GM20000 (cell line): ENCODE measurements around the gene KMT2D.
A peak's percentile ranks its signal among the peaks of the same experiment; 100 is the strongest.

Experiments used
- DNase-seq: peaks from one replicate; pipeline ENCODE4 v3.0.0; 2012; ENCODE audit warnings: low spot score
- TF ChIP-seq, protein P1 (sequence below): IDR thresholded peaks from 2 replicates; pipeline ENCODE4 v1.5.1; 2012; ENCODE audit warnings: mild to moderate bottlenecking, control low read depth; ENCODE audit errors: extremely low read depth, missing control alignments

Gene KMT2D

DNA sequence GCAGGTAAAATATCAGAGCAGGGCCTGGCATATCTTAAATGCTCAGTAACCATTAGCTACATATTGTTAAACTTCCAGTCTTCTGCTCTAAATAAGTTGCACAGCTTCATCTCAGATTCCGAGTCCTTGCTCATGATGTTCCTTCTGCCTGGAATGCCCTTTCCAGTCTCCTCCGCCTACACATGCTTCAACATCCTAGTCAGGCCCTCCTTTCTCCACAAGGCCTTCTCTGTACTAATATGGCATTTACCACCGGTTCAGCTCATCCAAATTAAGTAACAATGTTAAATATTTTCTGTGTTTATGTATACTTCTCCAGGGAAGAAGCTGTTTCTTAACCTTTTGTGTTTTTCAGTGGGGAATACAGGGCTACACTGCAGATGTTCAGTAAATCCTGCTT lies 25.5 kb upstream of the KMT2D start:
- TF ChIP-seq, protein P1, sequence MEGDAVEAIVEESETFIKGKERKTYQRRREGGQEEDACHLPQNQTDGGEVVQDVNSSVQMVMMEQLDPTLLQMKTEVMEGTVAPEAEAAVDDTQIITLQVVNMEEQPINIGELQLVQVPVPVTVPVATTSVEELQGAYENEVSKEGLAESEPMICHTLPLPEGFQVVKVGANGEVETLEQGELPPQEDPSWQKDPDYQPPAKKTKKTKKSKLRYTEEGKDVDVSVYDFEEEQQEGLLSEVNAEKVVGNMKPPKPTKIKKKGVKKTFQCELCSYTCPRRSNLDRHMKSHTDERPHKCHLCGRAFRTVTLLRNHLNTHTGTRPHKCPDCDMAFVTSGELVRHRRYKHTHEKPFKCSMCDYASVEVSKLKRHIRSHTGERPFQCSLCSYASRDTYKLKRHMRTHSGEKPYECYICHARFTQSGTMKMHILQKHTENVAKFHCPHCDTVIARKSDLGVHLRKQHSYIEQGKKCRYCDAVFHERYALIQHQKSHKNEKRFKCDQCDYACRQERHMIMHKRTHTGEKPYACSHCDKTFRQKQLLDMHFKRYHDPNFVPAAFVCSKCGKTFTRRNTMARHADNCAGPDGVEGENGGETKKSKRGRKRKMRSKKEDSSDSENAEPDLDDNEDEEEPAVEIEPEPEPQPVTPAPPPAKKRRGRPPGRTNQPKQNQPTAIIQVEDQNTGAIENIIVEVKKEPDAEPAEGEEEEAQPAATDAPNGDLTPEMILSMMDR, result no peak
- DNase-seq, result no peak

- TF ChIP-seq, protein P1, result no peak
- no peak for DNase-seq
Observed at GRCh38 chr12:49084438-49084837, 23.8 kb upstream of the KMT2D start.

DNA sequence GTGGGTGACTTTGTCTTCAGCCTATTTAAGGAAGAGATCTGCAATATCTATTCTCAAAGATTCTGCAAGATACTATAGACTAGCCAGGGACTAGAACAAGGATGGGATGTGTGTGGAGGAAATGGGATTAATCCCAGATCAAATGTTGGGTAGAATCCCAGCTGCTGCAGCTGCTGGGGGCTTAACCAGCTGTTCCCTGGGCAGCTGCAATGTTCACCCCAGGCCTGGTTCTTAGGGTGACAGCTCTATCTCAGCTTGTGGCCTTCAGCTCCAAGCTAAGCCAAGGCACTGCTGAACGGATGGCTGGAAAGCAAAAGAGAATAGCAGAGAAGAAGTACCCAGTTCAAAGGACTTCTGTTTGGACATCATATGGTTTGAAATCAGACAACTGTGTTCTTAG lies 19.2 kb upstream of the KMT2D start:
- TF ChIP-seq, protein P1, result no peak
- DNase-seq, result no peak

DNA sequence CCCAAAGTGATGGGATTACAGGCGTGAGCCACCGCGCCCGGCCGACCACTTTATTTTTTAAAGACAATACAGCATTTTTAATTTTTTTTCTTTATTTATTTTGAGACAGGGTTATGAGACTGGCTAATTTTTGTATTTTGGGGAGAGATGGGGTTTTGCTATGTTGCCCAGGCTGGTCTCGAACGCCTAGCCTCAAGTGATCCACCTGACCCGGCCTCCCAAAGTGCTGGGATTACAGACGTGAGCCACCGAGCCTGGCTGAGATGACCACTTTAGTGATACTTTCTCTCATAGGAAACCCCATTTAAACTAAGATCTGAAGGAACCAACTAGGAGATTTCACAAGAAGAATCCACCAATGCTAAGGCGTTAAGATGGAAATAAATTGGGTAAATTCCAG lies 10.4 kb upstream of the KMT2D start:
- DNase-seq, result no peak
- TF ChIP-seq, protein P1, result no peak

DNA sequence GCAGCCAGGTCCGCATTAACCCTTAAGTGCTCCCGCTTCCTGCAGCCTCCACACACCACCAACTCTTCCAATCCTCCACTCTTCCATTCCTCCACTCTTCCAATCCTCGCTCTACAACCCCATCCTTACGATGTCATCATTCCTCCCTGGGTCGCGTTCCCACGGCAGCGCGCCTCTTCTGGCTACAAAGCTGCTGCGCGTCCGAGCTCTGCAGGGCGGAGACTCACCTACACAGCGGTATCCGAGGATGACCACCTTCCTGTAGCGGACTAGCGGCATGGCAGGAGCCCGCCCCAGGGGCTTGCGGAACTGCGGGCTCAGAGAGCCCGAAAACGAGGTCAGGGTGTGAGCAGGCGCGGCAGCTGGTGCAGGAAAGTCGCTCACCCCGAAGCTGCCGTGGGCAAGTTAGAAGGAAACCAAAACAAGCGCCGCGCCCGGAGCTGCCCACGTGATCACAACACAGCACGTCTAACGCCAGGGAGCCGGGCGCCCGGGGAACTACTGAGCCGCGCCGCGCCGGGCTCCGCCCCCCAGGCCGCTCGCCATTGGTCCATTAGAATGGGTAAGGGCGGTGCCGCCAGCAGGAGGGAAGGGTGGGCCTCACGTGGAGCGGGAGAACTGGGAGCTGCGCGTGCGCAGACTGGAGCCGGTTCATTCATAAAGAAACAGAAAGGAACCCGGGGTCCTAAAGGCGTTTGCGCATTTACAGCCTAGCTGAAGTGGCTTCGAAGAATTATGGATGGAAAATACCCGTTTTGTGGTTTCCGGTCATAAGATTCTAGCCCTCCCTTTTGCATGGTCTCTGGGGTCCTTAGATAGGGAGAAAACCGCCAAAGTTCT lies 9.1 kb upstream of the KMT2D start, which contains the start of gene RHEBL1:
RHEBL1 (minus strand) TSS at position 473 of the 840 bp plus-strand sequence; CDS start at position 279, 194 bp downstream.
- TF ChIP-seq, protein P1, result peak; percentile 38
- peak; percentile 96 for DNase-seq

GRCh38 chr12:49068879-49069506 lies 8.4 kb upstream of the KMT2D start:
- TF ChIP-seq, protein P1, result no peak
- no peak for DNase-seq

DNA sequence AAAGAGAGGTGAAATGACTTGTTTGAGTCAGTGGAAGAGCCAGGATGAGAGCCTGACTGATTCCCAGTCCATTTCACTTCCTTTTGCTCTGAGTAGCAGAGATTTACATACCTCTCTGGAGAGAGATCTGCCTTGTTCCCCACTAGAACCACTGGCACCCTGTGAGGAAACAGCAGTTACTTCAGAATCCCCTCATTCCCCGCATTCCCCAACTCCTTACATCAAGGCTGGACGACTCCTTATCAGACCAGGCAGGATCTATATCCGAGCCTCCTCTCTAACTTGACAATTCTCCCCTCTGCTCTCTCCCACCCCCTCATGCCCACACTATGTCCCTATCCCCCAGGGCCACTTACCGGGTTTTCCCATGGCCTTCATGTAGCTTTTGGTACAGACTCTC lies 5.5 kb upstream of the KMT2D start:
- TF ChIP-seq, protein P1, result no peak
- DNase-seq, result no peak
